Thymus (tissue), 11 donors: Measurements from ENCODE around the gene FMN2. TPM values are rescaled to one million over a fixed set of nuclear protein-coding genes. Genes with fewer than 3 reads are reported as not detected.

Experiments
- DNase-seq, 9 donors: peaks; one replicate each; pipeline ENCODE4 v3.0.0-alpha.2; 2013; ENCODE audit warnings: low spot score in 9 of 9, low read depth in 6 of 9, missing footprints in 1 of 9
- H3K27ac ChIP-seq, 2 donors: one replicate each; pipeline ENCODE4 v1.5.1; 2013; ENCODE audit warnings: control low read depth in 1 of 2, low read depth in 1 of 2, low read length in 1 of 2, mild to moderate bottlenecking in 1 of 2, moderate library complexity in 1 of 2
- H3K27me3 ChIP-seq, 2 donors: one replicate each; pipeline ENCODE4 v1.5.1; 2013; ENCODE audit warnings: low read length in 1 of 2; ENCODE audit not compliant: control insufficient read depth in 2 of 2, insufficient read depth in 1 of 2
- H3K36me3 ChIP-seq, 2 donors: one replicate each; pipeline ENCODE4 v1.5.1; 2013; ENCODE audit warnings: low read length in 1 of 2, mild to moderate bottlenecking in 1 of 2, moderate library complexity in 1 of 2; ENCODE audit not compliant: control insufficient read depth in 2 of 2, insufficient read depth in 2 of 2
- H3K4me1 ChIP-seq, 2 donors: one replicate each; pipeline ENCODE4 v1.5.1; 2013; ENCODE audit warnings: low read length in 2 of 2; ENCODE audit not compliant: control insufficient read depth in 2 of 2, insufficient read depth in 2 of 2
- H3K4me3 ChIP-seq, 2 donors: one replicate each; pipeline ENCODE4 v1.5.1; 2013; ENCODE audit warnings: low read length in 2 of 2, control low read depth in 1 of 2, mild to moderate bottlenecking in 1 of 2
- H3K9me3 ChIP-seq, 2 donors: one replicate each; pipeline ENCODE4 v1.5.1; 2013; ENCODE audit warnings: low read length in 1 of 2, mild to moderate bottlenecking in 1 of 2; ENCODE audit not compliant: control insufficient read depth in 2 of 2, insufficient read depth in 1 of 2
- WGBS: extraction: QIAGEN DNeasy Blood & Tissue Kit; methylation state at CpG from one replicate; pipeline ENCODE4 v1.1.7; 2013; 5-methylcytosine and 5-hydroxymethylcytosine counted together
- polyA plus RNA-seq: library from polyadenylated mRNA; stranded (reverse); fragments of 200-250 nt; gene quantifications from one replicate; pipeline ENCODE4 v1.2.3, GENCODE V29; 2013
- total RNA-seq: library from RNA; stranded (reverse); fragments of 120-200 nt; gene quantifications from one replicate; pipeline ENCODE4 v1.2.4, GENCODE V29; 2013
- donor health status: healthy.

The FMN2 gene
- total and polyA plus RNA-seq, 2 donors, result 0.14 to 0.24 TPM

GRCh38 chr1:240287722-240288121 is 196.0 kb downstream of the FMN2 start:
- no peaks in the 10 kb centered on the region for H3K9me3 ChIP-seq
- H3K4me3 ChIP-seq, result no peak overlapping the region
- WGBS, result 100% methylated on average over 1 of the region's 1 CpG
- no peaks in the 10 kb centered on the region for H3K27me3 ChIP-seq
- DNase-seq, result no peak
- H3K27ac ChIP-seq, result no peak overlapping the region
- H3K36me3 ChIP-seq, result no peaks in the 10 kb centered on the region
- no peaks in the 10 kb centered on the region for H3K4me1 ChIP-seq

GRCh38 chr1:240293706-240294105 is 202.0 kb downstream of the FMN2 start:
- no peaks in the 10 kb centered on the region for H3K4me1 ChIP-seq
- no peaks in the 10 kb centered on the region for H3K36me3 ChIP-seq
- H3K4me3 ChIP-seq, result no peak overlapping the region
- no peak for DNase-seq
- H3K9me3 ChIP-seq, result no peaks in the 10 kb centered on the region
- WGBS, result 88% methylated on average over 2 of the region's 2 CpGs
- no peaks in the 10 kb centered on the region for H3K27me3 ChIP-seq
- H3K27ac ChIP-seq, result no peak overlapping the region

GRCh38 chr1:240294566-240294965 is 202.9 kb downstream of the FMN2 start:
- DNase-seq, result no peak
- Histone ChIP-seq H3K36me3 (no peaks in the 10 kb centered on the region), H3K4me3 (no peak overlapping the region), H3K9me3 (no peaks in the 10 kb centered on the region), H3K27me3 (no peaks in the 10 kb centered on the region), H3K27ac (no peak overlapping the region), H3K4me1 (no peaks in the 10 kb centered on the region)
- 45% methylated on average over 3 of the region's 3 CpGs for WGBS

- H3K27me3 ChIP-seq, result no peaks in the 10 kb centered on the region
- DNase-seq, result no peak
- no peaks in the 10 kb centered on the region for H3K9me3 ChIP-seq
- no peaks in the 10 kb centered on the region for H3K4me1 ChIP-seq
- no peak overlapping the region for H3K4me3 ChIP-seq
- no peaks in the 10 kb centered on the region for H3K36me3 ChIP-seq
- H3K27ac ChIP-seq, result no peak overlapping the region
- WGBS, result 98% methylated on average over 2 of the region's 2 CpGs
Observed at GRCh38 chr1:240295811-240296210, 204.1 kb downstream of the FMN2 start.

- Histone ChIP-seq H3K36me3 (no peaks in the 10 kb centered on the region), H3K4me3 (no peak overlapping the region), H3K27me3 (no peaks in the 10 kb centered on the region), H3K9me3 (no peaks in the 10 kb centered on the region), H3K4me1 (no peaks in the 10 kb centered on the region), H3K27ac (no peak overlapping the region)
- no peak for DNase-seq
- 87% methylated on average over 5 of the region's 5 CpGs for WGBS
Observed at GRCh38 chr1:240304466-240304865, 212.8 kb downstream of the FMN2 start.

- Histone ChIP-seq H3K27ac (no peak overlapping the region), H3K27me3 (no peaks in the 10 kb centered on the region), H3K36me3 (no peaks in the 10 kb centered on the region), H3K4me1 (no peaks in the 10 kb centered on the region), H3K9me3 (no peaks in the 10 kb centered on the region), H3K4me3 (no peak overlapping the region)
- DNase-seq, result no peak
- WGBS, result 67% methylated on average over 2 of the region's 2 CpGs
Observed at GRCh38 chr1:240306673-240307072, 215.0 kb downstream of the FMN2 start.

- H3K4me1 ChIP-seq, result no peaks in the 10 kb centered on the region
- WGBS, result 88% methylated on average over 3 of the region's 3 CpGs
- H3K27me3 ChIP-seq, result no peaks in the 10 kb centered on the region
- no peak for DNase-seq
- no peak overlapping the region for H3K27ac ChIP-seq
- H3K4me3 ChIP-seq, result no peak overlapping the region
- no peaks in the 10 kb centered on the region for H3K36me3 ChIP-seq
- H3K9me3 ChIP-seq, result no peaks in the 10 kb centered on the region
Observed at GRCh38 chr1:240308096-240308495, 216.4 kb downstream of the FMN2 start.

- Histone ChIP-seq H3K4me3 (no peak overlapping the region), H3K27me3 (no peaks in the 10 kb centered on the region), H3K4me1 (no peaks in the 10 kb centered on the region), H3K36me3 (no peaks in the 10 kb centered on the region), H3K9me3 (no peaks in the 10 kb centered on the region), H3K27ac (no peak overlapping the region)
- no peak for DNase-seq
- 86% methylated on average over 4 of the region's 4 CpGs for WGBS
Observed at GRCh38 chr1:240309769-240310168, 218.1 kb downstream of the FMN2 start.

GRCh38 chr1:240310226-240310925 is 218.7 kb downstream of the FMN2 start:
- H3K36me3 ChIP-seq, result no peaks in the 10 kb centered on the region
- no peaks in the 10 kb centered on the region for H3K4me1 ChIP-seq
- no peak overlapping the region for H3K4me3 ChIP-seq
- no peaks in the 10 kb centered on the region for H3K9me3 ChIP-seq
- H3K27me3 ChIP-seq, result no peaks in the 10 kb centered on the region
- H3K27ac ChIP-seq, result no peak overlapping the region
- WGBS, result 97% methylated on average over 1 of the region's 1 CpG
- no peak for DNase-seq
